Thoracic aorta (tissue), 2 donors: Measurements from ENCODE around the gene HS6ST3. TPM values are rescaled to one million over a fixed set of nuclear protein-coding genes. Genes with fewer than 3 reads are reported as not detected.

ENCODE experiments used
- ATAC-seq: fragments of 150-250 bp; one replicate; pipeline ENCODE4 v1.8.0; 2017; ENCODE audit warnings: low read depth; ENCODE audit not compliant: insufficient number of reproducible peaks, low FRiP score
- DNase-seq: peaks from one replicate; pipeline ENCODE4 v3.0.0-alpha.2; 2020; ENCODE audit warnings: low spot score
- H3K27ac ChIP-seq, 2 donors: fragments of 200-600 bp; sonication (generic); 1 replicate in 1 of 2; 2 replicates in 1 of 2; pipeline ENCODE4 v1.5.1; 2016; ENCODE audit warnings: mild to moderate bottlenecking in 2 of 2, moderate library complexity in 2 of 2
- H3K27me3 ChIP-seq: fragments of 200-600 bp; sonication (generic); replicated peaks from 2 replicates; pipeline ENCODE4 v1.6.0; 2016; ENCODE audit warnings: mild to moderate bottlenecking; ENCODE audit not compliant: insufficient read depth
- H3K36me3 ChIP-seq: fragments of 200-600 bp; sonication (generic); one replicate; pipeline ENCODE4 v1.5.1; 2016
- H3K4me1 ChIP-seq, 2 donors: fragments of 200-600 bp; sonication (generic); 1 replicate in 1 of 2; 2 replicates in 1 of 2; pipeline versions ENCODE4 v1.5.1 to v1.6.0; 2016; ENCODE audit warnings: low read depth in 2 of 2, mild to moderate bottlenecking in 1 of 2; ENCODE audit not compliant: control insufficient read depth in 1 of 2
- H3K4me3 ChIP-seq: fragments of 200-600 bp; sonication (generic); 2 replicates; pipeline ENCODE4 v1.5.1; 2016; ENCODE audit warnings: mild to moderate bottlenecking
- H3K9me3 ChIP-seq: fragments of 200-600 bp; sonication (generic); 2 replicates; pipeline ENCODE4 v1.5.1; 2016
- CTCF ChIP-seq: fragments of 200-600 bp; sonication (generic); IDR thresholded peaks from one replicate; pipeline ENCODE4 v1.5.1; 2019; ENCODE audit warnings: antibody characterized with exemption
- total RNA-seq, 2 donors: library from RNA; depleted of rRNA; stranded (reverse); fragments of >200 nt; gene quantifications; one replicate each; pipeline versions ENCODE4 v1.1.0 to v1.2.3, GENCODE V29; 2016

HS6ST3 gene
- total RNA-seq, 2 donors from 2014 or later, result 1.1 to 1.8 TPM

DNA sequence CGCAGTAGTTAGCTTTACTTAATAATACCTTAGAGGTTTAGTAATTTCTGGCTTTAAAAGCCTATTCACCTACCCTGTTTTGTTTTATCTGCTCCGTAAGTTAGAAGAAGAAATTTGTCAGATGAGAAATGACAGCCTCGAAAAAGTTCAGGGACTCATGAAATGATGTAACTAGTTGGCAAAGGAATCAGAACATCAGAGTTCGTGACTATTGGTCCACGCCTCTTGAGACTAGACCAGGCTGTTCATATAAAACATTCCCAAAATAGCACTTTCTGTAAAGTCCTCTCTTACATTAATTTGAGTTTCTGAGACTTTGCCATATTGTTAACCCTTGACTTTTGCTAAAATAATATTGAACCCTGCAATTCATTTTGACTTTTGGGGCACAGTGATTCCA lies 92.0 kb downstream of the HS6ST3 start:
- no peaks in the 10 kb centered on the region for H3K27me3 ChIP-seq
- no peak overlapping the region for H3K27ac ChIP-seq
- TF ChIP-seq CTCF, result no peak
- no peaks in the 10 kb centered on the region for H3K9me3 ChIP-seq
- ATAC-seq, result no peak
- DNase-seq, result no peak
- H3K36me3 ChIP-seq, result no peaks in the 10 kb centered on the region
- H3K4me1 ChIP-seq, result peaks cover 0 to 12% of the 10 kb centered on the region in 2 donors
- H3K4me3 ChIP-seq, result no peak overlapping the region

DNA sequence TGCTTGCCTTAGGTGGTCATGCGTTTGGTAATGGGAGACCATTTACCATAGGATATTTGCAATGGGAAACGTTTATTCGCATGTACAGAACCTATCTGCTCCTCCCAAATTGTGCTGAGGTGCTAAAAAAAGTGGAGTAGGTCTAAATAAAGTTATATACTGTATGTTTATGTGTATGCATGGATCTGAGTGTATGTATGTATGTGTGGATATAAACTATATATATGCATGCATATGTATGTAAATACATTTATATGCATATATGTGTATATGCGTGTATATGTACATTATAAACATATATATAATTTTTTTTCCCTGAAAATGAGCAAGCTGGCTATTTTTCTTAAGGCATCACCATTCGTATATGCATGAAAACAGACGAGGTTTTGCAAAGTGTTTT lies 95.9 kb downstream of the HS6ST3 start:
- ATAC-seq (no peak), DNase-seq (no peak)
- no peak overlapping the region for H3K27ac ChIP-seq
- H3K4me3 ChIP-seq, result no peak overlapping the region
- TF ChIP-seq CTCF, result no peak
- H3K36me3 ChIP-seq, result no peaks in the 10 kb centered on the region
- no peaks in the 10 kb centered on the region for H3K9me3 ChIP-seq
- peaks cover 0 to 12% of the 10 kb centered on the region in 2 donors for H3K4me1 ChIP-seq
- H3K27me3 ChIP-seq, result no peaks in the 10 kb centered on the region

GRCh38 chr13:96191367-96191766 lies 101.5 kb downstream of the HS6ST3 start:
- Histone ChIP-seq H3K27me3 (no peaks in the 10 kb centered on the region), H3K4me1 (no peaks in the 10 kb centered on the region), H3K4me3 (no peak overlapping the region), H3K27ac (no peak overlapping the region), H3K36me3 (no peaks in the 10 kb centered on the region), H3K9me3 (no peaks in the 10 kb centered on the region)
- TF ChIP-seq CTCF, result no peak
- no peak for DNase-seq
- no peak for ATAC-seq

GRCh38 chr13:96193728-96194310 lies 103.9 kb downstream of the HS6ST3 start:
- Histone ChIP-seq H3K36me3 (no peaks in the 10 kb centered on the region), H3K27me3 (no peaks in the 10 kb centered on the region), H3K4me3 (no peak overlapping the region), H3K4me1 (no peaks in the 10 kb centered on the region), H3K27ac (no peak overlapping the region), H3K9me3 (no peaks in the 10 kb centered on the region)
- no peak for TF ChIP-seq CTCF
- ATAC-seq (no peak), DNase-seq (no peak)

- no peaks in the 10 kb centered on the region for H3K27me3 ChIP-seq
- H3K9me3 ChIP-seq, result no peaks in the 10 kb centered on the region
- TF ChIP-seq CTCF, result no peak
- DNase-seq (no peak), ATAC-seq (no peak)
- H3K36me3 ChIP-seq, result no peaks in the 10 kb centered on the region
- H3K27ac ChIP-seq, result no peak overlapping the region
- no peaks in the 10 kb centered on the region for H3K4me1 ChIP-seq
- no peak overlapping the region for H3K4me3 ChIP-seq
Observed at GRCh38 chr13:96198038-96198437, 108.1 kb downstream of the HS6ST3 start.
